HG03575 (cell line): Measurements from ENCODE around the gene PHLDB1.

Source experiments
- ATAC-seq: cut with Tn5 transposase; IDR thresholded peaks from one replicate; pipeline ENCODE4 v1.9.1; 2021; ENCODE audit not compliant: unreplicated experiment, insufficient number of reproducible peaks, low FRiP score; ENCODE audit errors: extremely low read depth

The PHLDB1 gene

GRCh38 chr11:118653684-118654390 is 46.4 kb downstream of the PHLDB1 start:
- no peak for ATAC-seq

GRCh38 chr11:118655486-118656190 is 48.2 kb downstream of the PHLDB1 start:
- ATAC-seq = no peak

GRCh38 chr11:118656563-118657165 is 49.2 kb downstream of the PHLDB1 start:
- no peak for ATAC-seq

GRCh38 chr11:118657238-118657637 is 49.8 kb downstream of the PHLDB1 start:
- no peak for ATAC-seq

- ATAC-seq = no peak
Measured at GRCh38 chr11:118657709-118658428, 50.5 kb downstream of the PHLDB1 start.

GRCh38 chr11:118658429-118659313 is 51.3 kb downstream of the PHLDB1 start:
- ATAC-seq = no peak

- no peak for ATAC-seq
Measured at GRCh38 chr11:118659314-118659952, 52.0 kb downstream of the PHLDB1 start.

- ATAC-seq = no peak
Measured at GRCh38 chr11:118659953-118660680, 52.7 kb downstream of the PHLDB1 start.

GRCh38 chr11:118660681-118661424 is 53.4 kb downstream of the PHLDB1 start:
- ATAC-seq = no peak

- no peak for ATAC-seq
Measured at GRCh38 chr11:118661425-118662301, 54.2 kb downstream of the PHLDB1 start.

- ATAC-seq = no peak
Measured at GRCh38 chr11:118662401-118663271, 55.2 kb downstream of the PHLDB1 start.

- ATAC-seq = no peak
Measured at GRCh38 chr11:118663381-118663780, 56.0 kb downstream of the PHLDB1 start.

- ATAC-seq = no peak
Measured at GRCh38 chr11:118663902-118664301, 56.5 kb downstream of the PHLDB1 start.

- no peak for ATAC-seq
Measured at GRCh38 chr11:118666371-118666770, 59.0 kb downstream of the PHLDB1 start.

GRCh38 chr11:118670063-118670462 is 62.6 kb downstream of the PHLDB1 start:
- ATAC-seq = no peak
